PFSK-1 (cell line): ENCODE data around the gene SERPINB1.

Experiments
- FOXP2 ChIP-seq: optimal IDR thresholded peaks from 2 replicates; pipeline ENCODE3; 2011; ENCODE audit warnings: borderline replicate concordance, control low read depth, inconsistent platforms; ENCODE audit not compliant: insufficient read depth; ENCODE audit errors: extremely low read length, extremely low read depth
- POLR2AphosphoS5 ChIP-seq: IDR thresholded peaks from 2 replicates; pipeline ENCODE4 v1.6.1; 2012; ENCODE audit warnings: low read depth, mild to moderate bottlenecking, control low read depth, low read length, moderate library complexity
- SIN3A ChIP-seq: IDR thresholded peaks from 2 replicates; pipeline ENCODE4 v1.6.1; 2012; ENCODE audit warnings: mild to moderate bottlenecking, low read length, moderate library complexity, borderline replicate concordance; ENCODE audit not compliant: insufficient read depth
- TAF1 ChIP-seq: IDR thresholded peaks from 2 replicates; pipeline ENCODE4 v1.6.1; 2012; ENCODE audit warnings: low read length, control low read depth, borderline replicate concordance; ENCODE audit not compliant: insufficient read depth
- TF ChIP-seq, protein P1 (sequence below), 2 experiments: IDR thresholded peaks; 2 replicates each; pipeline versions ENCODE4 v1.6.1 to v1.8.0; 2011 to 2012; ENCODE audit warnings: low read depth in 2 of 2, low read length in 2 of 2, control low read depth in 1 of 2, inconsistent platforms in 1 of 2, mild to moderate bottlenecking in 1 of 2, moderate library complexity in 1 of 2; ENCODE audit not compliant: insufficient read depth in 1 of 2

SERPINB1 gene

DNA sequence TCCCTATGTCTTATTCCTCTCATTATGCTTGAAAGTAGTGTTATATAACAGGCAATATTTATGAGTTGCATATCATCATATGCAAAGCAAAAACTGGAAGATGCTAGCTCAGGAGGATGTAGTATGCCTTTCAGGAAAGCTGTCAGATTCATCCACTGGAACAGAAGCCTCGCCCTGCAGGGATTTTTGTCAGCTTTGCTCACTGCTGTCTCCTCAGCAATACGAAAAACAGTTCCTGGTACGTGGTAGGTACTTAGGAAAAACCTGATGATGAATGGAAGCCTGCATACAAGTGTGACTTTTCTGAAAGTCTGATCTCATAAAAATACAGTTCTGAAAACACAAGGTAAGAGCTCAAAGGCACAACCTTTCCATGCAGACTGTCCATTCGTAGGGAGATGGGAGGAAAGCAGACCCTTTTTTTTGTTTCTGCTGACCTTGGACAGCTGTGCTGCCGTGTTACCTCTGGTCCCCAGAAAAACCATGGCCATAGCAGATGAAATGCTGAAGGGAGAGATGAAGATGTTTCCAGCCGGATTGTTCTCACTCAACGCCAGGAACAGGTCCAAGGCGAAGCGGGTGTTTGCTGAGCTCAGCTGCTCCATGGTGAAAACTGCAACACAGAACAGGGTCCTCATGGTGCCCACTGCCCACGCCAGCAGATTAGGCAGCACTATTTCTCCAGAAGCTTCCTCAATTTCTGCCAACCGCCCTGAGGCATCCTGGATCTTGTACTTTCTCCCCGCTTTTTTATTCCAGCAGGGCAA, 1.5 kb downstream of the SERPINB1 start:
- no peak for TF ChIP-seq TAF1

DNA sequence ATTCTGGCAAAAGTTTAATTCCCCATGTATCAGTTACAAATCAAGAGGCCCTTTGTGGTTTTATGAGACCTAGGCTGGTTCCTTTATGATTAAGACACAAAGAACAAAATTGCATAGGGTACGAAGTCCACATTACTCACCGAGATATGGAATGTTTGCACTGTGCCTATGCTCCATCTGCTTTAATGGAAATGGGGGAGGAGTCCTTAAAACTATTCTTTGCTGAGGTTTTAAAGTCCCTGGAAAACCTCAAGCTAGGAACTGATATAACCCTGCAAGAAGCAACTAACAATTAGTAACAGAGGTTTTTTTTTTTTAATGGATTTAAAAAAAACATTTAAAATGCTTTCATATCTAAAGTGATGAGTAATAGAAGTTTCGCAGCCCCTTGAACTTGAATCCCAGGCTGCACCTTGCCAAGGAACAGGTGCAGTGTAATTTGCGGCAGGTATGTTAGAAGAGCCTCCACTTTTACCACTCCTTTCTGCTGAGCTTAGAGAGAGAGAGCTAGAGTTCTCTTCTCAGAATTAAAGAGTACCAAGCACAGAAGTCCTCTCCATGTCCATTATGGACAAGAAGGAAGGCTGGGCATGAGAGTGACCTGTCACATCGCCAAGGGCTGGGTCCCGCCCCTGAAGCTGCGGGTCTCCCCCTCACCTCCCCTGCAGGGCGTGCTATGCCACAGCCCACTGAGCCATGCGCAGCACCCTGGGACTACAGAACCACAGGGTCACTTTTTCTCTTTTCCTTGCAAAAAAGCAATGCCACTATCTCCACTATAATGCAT, 2.3 kb downstream of the SERPINB1 start:
- TF ChIP-seq POLR2AphosphoS5 = no peak
- TF ChIP-seq SIN3A = no peak
- no peak for TF ChIP-seq TAF1
- TF ChIP-seq, protein P1, sequence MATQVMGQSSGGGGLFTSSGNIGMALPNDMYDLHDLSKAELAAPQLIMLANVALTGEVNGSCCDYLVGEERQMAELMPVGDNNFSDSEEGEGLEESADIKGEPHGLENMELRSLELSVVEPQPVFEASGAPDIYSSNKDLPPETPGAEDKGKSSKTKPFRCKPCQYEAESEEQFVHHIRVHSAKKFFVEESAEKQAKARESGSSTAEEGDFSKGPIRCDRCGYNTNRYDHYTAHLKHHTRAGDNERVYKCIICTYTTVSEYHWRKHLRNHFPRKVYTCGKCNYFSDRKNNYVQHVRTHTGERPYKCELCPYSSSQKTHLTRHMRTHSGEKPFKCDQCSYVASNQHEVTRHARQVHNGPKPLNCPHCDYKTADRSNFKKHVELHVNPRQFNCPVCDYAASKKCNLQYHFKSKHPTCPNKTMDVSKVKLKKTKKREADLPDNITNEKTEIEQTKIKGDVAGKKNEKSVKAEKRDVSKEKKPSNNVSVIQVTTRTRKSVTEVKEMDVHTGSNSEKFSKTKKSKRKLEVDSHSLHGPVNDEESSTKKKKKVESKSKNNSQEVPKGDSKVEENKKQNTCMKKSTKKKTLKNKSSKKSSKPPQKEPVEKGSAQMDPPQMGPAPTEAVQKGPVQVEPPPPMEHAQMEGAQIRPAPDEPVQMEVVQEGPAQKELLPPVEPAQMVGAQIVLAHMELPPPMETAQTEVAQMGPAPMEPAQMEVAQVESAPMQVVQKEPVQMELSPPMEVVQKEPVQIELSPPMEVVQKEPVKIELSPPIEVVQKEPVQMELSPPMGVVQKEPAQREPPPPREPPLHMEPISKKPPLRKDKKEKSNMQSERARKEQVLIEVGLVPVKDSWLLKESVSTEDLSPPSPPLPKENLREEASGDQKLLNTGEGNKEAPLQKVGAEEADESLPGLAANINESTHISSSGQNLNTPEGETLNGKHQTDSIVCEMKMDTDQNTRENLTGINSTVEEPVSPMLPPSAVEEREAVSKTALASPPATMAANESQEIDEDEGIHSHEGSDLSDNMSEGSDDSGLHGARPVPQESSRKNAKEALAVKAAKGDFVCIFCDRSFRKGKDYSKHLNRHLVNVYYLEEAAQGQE (IDR thresholded peaks at IDR 0.05; ENCODE audit: insufficient read depth in 1 of 2, low read depth in 2 of 2, low read length in 2 of 2) = no peak
- no peak for TF ChIP-seq FOXP2

DNA sequence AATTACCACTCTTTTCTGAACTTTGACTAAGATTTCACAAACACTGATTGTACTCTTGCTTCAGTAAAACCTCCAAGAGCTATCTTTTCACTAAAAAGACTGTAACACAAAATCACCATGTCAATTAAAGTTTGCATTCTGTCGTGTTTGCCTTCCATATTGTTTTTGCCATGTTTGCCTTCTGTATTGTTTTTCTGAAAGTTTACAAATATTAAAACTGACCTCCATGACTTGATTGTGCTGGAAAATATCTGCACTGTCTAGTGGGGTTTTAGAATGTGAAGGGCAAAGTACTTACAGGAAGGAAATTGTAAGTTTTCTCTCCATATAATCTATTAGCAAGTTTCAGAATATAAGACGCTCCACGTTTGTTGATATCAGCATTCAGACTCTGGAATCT, 3.4 kb downstream of the SERPINB1 start:
- TF ChIP-seq, protein P1 (IDR thresholded peaks at IDR 0.05; ENCODE audit: insufficient read depth in 1 of 2, low read depth in 2 of 2, low read length in 2 of 2) = no peak
- TF ChIP-seq SIN3A (no peak), TAF1 (no peak), FOXP2 (no peak), POLR2AphosphoS5 (no peak)

DNA sequence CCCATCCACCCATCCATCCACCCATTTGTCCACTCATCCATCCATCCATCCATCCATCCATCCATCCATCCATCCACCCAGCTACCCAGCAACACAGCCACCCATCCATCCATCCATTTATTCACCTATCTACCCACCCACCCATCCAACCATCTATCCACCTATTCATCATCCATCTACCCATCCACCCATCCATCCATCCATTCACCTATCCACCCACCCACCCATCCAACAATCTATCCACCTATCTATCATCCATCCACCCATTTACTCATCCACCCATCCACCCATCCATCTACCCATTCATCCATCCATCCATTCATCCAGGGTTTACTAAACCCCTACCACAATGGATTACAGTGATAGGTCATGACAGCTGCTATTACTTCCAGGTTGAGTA, 7.4 kb downstream of the SERPINB1 start:
- TF ChIP-seq FOXP2 (no peak), POLR2AphosphoS5 (no peak), TAF1 (no peak), SIN3A (no peak)
- TF ChIP-seq, protein P1 (IDR thresholded peaks at IDR 0.05; ENCODE audit: insufficient read depth in 1 of 2, low read depth in 2 of 2, low read length in 2 of 2) = no peak

DNA sequence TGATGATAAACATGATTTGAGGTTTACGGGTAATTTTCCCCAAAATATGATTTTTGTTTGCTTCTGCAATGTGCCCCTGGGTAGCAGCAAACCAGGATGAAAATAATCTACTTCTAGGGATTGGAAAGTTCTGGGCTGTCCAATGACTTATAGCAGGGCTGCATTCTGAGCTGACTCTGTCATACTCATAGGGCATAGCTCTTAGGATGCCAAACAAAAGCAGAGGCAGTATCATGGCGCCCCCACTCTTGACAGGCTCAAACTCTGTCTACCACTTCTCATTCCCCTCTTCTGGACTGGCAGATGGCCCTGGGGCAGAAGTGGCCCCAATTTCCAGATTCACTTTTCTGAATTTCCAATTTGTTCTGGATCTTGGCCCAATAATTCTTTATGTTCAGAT, 10.3 kb downstream of the SERPINB1 start:
- TF ChIP-seq SIN3A = no peak
- TF ChIP-seq POLR2AphosphoS5 = no peak
- no peak for TF ChIP-seq TAF1
- TF ChIP-seq FOXP2 = no peak
- TF ChIP-seq, protein P1 (IDR thresholded peaks at IDR 0.05; ENCODE audit: insufficient read depth in 1 of 2, low read depth in 2 of 2, low read length in 2 of 2) = no peak
